Raji (cell line): Measurements from ENCODE around the gene JARID2.

Experiments
- POLR2A ChIP-seq: IDR thresholded peaks from 2 replicates; pipeline ENCODE4 v1.6.1; 2011; ENCODE audit warnings: low read depth, low read length, control low read depth; ENCODE audit not compliant: insufficient read depth

The JARID2 gene

DNA sequence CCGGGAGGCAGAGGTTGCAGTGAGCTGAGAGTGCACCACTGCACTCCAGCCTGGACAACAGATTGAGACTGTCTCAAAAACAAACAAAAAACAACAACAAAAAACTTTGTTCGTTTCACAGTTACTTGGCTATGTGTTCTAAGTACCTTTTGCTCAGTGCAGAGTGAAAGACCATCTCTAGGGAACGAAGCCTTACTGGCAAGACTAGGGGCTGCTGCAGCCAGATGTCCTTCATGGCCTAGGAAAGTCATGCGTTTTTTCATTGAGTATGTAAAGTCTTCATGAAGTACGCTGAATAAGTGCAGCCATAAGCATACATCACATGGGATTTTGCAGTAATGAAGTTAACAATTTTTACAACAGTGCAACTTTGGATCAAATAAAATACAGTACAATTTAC, 111.1 kb downstream of the JARID2 start:
- TF ChIP-seq POLR2A = no peak

DNA sequence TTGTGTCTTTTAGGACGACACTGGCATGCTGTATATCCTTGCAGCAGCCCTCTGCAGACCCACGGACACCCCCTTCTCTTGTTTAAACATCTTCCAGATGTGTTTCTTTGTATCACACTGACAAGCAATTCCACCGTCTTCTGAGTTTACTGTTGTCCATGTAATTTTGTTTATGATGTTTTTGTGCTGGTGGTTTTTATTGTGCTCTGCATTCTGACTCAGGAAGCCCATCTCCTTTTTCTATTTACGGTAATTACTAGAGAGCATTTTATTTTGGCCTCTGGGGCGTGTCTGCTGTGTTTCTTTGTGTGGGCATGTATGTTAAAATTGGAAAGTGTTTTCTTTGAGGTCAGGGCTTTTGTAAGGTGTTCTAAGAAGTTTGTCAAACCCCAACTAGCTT, 111.9 kb downstream of the JARID2 start:
- no peak for TF ChIP-seq POLR2A

DNA sequence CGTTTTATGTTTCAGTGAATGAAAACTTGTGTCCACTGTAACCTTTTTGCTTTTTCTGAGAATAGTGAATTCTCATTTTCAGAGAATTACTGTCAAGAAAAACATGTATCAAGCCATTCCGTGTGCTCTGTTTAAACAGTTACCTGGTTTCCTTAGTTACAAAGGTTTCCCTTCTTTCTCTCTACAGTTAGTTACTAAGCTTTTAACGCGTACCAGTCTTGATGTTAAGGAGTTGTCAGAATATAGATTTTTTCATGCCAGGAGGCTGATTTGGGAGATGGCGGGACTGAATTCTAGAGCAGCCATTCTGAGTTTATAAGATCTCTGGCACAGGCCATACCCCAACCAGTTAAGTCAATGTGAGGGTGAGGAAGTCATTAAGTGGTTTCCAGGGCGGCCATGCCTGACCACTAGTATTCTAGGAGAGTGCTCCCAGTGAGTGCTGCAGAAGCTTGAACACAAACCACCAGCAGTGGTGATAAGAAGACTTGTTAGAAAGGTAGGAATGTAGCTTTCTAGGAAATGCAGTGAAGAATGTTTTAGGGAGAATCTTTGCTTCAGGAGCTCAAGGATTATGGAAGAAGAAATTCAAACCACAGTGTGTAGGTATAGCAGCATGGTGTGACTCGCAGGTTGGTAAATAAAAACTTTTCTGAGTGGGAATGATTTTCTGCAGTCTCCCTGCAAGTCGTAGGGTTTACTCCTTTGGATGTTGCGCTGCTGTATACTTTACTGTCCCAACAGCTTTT, 112.9 kb downstream of the JARID2 start:
- no peak for TF ChIP-seq POLR2A

DNA sequence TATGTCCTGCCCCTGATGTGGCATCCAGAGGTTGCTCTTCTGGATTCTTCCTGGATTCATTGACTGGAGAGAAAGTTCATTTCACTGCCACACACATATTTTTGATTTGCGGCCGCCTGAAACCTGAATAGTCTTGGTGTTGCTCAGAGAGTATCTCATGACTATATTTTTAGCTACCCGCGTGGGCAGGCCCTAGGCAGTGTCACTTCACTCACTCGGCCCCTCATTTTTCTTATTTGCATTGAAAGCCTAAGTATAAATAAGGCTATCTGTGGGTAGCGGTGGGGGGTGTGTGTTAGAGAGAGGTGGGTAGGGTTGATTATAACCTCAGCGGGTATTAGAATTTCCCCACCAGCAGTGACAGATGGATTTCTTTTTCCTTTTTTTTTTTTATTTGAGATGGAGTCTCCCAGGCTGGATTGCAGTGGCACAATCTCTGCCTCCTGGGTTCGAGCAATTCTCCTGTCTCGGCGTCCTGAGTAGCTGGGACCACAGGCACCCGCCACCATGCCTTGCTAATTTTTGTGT, 113.5 kb downstream of the JARID2 start:
- no peak for TF ChIP-seq POLR2A

DNA sequence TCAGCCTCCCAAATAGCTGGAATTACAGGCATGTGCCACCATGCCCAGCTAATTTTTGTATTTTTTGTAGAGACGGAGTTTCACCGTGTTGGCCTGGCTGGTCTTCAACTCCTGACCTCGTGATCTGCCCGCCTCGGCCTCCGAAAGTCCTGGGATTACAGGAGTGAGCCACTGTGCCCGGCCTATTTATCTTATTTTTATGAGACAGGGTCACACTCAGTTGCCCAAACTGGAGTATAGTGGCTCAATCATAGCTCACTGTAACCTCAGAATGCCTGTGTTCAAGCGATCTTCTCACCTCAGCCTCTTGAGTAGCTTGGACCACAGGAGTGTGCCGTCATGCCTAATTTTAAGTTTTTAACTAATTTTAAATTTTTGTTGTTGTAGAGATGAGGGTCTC, 114.4 kb downstream of the JARID2 start:
- TF ChIP-seq POLR2A = no peak

DNA sequence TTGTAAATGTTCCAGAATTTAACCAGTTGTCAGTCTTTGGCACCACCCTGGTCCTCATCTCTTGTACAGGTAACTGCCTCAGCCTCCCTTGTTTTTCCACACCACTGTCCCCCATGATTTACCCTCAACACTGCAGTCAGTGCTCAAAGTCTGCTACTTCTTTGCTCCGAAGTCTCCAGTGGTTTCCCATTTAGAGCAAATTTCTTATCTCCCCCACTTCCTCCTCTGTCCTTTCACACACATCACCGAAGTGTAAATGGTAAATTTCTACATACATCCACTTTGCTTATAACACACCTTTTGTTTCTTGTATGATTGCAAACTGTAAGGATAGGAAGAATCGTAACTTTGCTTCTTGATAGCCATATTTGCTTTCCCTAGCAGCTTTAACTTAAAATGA, 115.3 kb downstream of the JARID2 start:
- TF ChIP-seq POLR2A = no peak

DNA sequence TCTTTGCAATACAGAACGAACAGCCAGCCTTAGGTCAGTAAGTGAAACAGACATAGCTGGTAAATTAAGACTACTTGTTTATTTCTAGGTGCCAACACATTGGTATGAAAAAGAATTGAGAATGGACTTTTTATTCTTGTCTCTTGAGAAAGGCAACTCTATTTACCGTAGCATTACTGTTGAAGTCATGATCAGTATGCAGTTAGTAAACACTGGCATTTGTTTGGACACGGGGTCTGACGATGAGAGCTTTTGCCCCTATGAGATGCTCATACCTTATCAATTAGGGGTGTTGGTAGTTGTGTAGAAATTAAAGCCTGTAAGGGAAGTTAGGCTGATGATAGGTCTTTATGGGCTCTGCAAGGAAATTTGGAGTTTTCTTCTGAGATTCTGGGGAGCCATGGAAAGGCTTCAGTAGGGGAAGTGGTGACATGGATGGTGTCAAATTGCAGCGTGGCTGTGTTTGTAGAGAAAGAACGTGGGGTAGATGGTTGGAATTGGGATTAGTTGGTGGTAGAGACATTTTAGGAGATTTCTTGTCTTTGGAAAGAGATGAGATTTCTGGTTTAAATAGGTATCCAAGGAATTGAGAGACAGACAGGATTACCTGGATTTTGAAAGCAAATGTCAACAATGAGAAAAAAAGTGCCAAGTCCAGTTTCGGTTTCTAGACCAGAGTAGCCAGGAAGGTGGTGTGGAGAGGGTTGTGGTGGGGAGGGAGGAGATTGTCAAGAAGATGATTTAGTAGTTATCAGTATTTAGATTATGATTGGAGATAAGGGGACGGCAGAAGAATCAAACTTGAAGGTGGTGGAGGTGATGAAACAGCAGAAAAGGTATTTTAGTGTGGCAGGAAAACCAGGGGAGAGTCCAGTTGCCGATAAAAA, 116.6 kb downstream of the JARID2 start:
- no peak for TF ChIP-seq POLR2A

DNA sequence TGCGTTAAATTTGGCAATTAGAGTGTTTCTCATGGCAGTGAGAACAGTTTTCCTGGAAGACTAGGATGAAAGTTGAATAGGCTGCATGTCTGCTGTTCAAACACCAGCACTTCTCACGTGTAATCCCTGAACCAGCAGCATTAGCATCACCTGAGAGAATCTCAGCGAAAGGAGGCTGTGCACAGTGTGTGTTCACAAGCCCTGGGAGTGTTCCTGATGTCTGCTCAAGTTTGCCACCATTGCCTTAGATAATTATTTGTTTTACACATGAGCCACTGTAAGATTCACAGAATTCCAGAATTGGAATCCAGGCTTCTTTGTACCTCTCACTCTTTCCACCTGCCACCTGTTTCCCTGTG, 117.3 kb downstream of the JARID2 start:
- TF ChIP-seq POLR2A = no peak

DNA sequence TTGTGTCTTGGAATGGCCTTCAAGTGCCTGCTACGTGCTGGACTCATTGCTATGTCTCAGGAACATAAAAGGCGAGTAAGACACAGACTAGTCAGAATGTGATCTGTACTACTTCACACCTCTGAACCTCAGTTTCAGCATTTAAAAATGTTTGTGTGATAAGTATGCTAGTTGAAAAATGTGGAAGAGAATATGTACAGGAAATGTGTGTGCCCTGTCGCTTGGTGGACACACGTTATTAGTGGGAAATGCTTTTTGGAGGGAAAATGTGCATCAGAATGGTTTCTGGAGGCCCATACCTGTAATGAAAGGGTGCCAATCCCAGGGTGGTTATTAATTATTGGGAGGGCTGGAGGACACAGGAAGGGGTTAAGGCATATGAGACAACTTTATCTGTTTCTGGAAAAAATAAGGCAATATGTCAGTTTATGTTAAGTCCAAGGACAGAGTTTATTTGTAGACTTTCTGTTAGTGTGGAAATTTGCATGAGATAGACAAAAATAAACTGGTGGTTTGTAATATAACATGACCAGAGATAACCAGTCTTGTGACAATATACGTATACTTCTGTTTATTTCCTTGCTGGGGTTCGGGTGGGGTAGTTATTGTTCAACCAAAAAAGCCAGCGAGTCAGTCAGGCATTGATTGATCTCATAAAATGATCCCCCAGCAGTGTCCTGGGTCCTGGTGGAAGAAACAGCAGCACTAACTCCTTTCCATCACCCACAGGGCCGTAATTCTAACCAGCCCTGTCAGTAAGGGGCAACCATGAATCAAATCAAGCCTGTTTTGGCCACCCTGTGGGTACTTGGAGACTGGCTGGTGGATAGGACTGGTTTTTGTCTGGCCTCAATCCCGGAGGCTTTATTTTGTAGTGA, 117.9 kb downstream of the JARID2 start:
- TF ChIP-seq POLR2A = no peak

DNA sequence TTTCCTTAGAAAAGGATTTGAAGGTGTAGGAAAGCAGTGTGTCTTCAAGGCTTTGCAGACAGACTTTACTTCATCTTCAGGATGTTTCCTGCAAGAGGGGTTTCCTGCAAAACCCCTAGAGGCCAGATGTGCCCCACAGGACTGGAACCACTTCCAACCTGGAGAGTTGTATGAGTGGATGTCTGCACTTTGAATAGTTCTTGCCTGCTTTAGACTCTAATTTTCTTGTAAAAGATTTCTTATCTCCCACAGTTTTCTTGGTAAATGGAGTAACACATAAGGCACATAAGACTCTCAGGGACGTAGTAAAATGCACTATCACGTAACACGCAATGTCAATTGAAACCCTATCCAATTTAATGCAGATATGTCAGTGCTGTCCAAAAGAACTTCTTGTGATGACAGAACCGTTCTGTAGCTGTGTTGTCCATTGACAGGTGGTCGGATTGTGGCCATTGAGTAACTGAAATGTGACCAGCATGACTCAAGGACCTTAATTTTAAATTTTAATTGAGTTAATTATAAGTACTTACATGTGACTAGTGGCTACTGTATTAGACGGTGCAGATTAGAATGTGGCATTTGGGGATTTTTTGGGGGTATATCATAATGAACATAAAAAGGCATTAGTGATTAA, 118.7 kb downstream of the JARID2 start:
- no peak for TF ChIP-seq POLR2A

DNA sequence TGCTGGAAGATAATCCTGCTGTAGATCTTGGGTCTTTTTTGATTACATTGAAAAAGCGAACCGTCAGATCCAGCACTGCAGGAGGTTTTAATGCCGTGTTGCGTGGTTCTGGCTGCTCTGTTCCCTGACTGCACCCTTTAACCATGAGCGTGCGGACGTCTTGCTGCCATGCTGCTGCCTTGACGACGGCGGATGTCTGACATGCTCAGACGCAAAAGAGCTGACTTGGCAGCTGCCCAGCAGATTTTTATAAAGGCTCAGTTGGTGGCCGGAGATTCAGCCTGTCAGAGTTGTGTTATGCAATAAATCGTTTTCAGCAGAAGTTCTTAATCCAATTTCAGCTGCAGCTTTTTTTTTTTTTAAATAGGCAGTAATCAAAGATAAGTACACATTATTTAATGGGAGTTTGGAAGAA, 119.4 kb downstream of the JARID2 start:
- no peak for TF ChIP-seq POLR2A

DNA sequence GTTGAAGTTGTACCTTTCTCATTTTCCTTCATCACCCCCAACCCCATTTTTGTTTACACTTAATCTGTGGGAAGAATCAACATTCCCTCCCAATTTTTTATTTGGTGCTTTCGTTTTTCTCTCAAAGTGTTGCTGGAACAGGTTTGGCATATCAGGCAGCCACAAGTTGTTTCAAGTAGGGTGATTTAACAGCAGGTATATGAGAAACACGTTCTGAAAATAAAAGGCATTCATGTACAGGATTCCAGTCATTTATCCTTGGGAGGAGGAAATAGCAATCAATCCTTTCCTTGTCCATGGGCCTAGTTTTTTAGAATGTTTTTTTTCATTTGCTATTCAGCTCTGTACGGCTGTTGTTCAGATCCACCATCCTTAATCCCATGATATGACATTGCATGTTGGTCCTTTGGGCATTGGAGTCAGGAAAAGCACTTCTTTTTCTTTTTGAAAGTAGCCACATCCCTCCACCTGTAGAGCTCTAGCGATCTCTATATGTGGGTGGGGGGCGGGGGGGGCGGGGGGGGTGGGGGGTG, 120.2 kb downstream of the JARID2 start:
- TF ChIP-seq POLR2A = no peak

DNA sequence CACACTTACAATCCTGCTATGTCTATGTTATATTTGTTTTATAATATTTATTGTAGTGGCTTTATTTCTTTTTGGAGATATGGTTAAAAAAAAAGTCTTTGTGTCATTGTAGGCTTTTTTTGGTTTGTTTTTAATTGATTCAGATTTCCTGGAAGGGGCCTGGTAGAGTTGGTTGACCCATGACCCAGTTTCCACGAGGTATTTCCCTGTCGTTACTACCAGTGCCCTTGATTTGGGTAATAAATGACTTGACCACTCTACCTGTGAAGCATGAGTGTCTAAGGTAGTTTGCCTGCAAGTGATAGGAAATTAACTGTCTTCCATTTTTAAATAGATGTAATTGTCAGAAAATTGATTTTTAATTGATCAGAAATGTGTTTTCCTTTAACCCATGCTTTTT, 121.0 kb downstream of the JARID2 start:
- no peak for TF ChIP-seq POLR2A

DNA sequence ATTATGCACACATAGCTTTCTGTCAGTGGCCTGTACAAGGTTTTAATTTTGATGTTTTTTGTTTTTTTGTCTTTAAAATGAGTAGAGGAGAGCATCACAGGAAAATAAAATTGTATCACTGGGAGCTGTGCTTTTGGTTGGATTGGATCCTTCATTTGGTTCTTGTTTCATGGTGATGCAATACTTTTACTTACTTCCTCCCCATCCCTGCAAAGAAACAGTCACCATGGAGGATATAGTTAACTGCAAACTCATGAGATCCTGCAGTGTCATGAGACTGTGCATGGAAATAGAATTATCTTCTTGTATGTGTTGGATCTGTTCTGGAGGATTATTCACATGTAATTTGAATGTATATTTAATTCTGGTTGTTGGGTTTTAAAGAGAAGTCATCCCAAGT, 122.3 kb downstream of the JARID2 start:
- TF ChIP-seq POLR2A = no peak
